OCI-LY7 (cell line): ENCODE measurements around the gene CAMK1G.

ENCODE experiments used
- CTCF ChIP-seq: fragments of 200-600 bp; sonication (generic); conservative IDR thresholded peaks from 2 replicates; pipeline ENCODE4 v1.5.1; 2014; ENCODE audit warnings: mild to moderate bottlenecking, antibody characterized with exemption, low read length, moderate library complexity, mixed read lengths
- EZH2phosphoT487 ChIP-seq: fragments of 200-600 bp; sonication (generic); IDR thresholded peaks from 2 replicates; pipeline ENCODE4 v1.6.1; 2018; ENCODE audit warnings: low read depth, borderline replicate concordance, mild to moderate bottlenecking, mixed run types, antibody characterized with exemption, low read length, moderate library complexity, mixed read lengths

GRCh38 chr1:209556162-209556690 lies 27.3 kb upstream of the CAMK1G start:
- no peak for TF ChIP-seq CTCF
- no peak for TF ChIP-seq EZH2phosphoT487
